ENCODE measurements around the gene REXO1.

REXO1 gene

DNA sequence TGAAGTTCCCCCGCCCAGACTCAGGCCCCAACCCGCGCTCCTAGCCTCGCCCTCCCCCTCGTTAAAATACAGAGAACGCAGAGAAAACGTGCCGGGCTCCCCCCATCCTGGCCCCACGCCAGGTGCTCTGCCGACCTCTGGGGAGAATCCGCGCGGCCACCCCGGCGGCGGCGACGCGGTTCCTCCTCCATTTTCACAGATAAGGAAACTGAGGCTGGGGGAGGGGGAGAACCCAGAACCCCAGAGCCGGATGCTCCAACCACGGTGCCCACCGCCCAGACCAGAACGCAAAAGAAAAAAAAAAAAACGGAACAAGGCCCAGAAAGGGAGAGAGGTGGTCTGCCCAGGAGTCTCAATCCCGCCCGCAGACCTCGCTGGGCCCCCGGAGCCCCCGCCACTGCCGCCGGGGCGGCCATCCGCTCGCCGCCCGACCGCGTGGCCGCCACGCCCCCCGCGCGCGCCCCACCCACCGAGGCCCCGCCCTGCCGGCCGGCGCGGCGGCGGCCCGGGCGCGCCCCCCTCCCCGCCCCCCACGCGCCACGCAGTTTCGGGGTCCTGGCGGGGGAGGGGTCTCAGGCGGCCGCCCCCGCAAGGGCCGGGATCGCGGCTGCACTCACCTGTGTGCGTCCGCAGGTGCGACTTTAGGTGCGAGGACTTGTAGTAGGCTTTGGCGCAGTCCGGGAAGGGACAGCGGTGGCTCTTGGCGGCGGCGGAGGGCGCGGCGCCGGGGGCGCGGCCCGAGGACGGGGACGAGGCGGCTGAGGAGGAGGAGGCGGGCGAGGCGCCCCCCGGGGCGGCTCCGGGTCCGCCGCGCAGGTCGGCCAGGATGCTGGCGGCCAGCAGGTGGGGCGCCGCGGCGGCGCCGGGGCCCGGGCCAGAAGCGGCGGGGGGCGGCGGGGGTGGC, 14.4 kb upstream of the REXO1 start:
- peak overlapping the region; percentile 95 for H3K4me3 ChIP-seq
- H3K27ac ChIP-seq: no peak overlapping the region; the same call in 1 of the 2 replicates
- no peaks in the 10 kb centered on the region for H3K36me3 ChIP-seq (ENCODE audit: insufficient read depth, low read length)
- H3K9ac ChIP-seq (ENCODE audit: insufficient read length): peak overlapping the region; percentile 77
- no peak for DNase-seq (ENCODE audit: low read depth, low spot score)
- TF ChIP-seq POLR2AphosphoS5 (IDR thresholded peaks at IDR 0.05; ENCODE audit: borderline replicate concordance, low read depth, low read length): no peak; the same call in 1 of the 2 replicates
- TF ChIP-seq EZH2 (IDR thresholded peaks at IDR 0.05): no peak
- TF ChIP-seq FOXP2 (optimal IDR thresholded peaks at IDR 0.05; ENCODE audit: control extremely low read depth, extremely low read length, insufficient read depth): no peak
- H3K9me3 ChIP-seq (ENCODE audit: low read depth, low read length): no peaks in the 10 kb centered on the region

DNA sequence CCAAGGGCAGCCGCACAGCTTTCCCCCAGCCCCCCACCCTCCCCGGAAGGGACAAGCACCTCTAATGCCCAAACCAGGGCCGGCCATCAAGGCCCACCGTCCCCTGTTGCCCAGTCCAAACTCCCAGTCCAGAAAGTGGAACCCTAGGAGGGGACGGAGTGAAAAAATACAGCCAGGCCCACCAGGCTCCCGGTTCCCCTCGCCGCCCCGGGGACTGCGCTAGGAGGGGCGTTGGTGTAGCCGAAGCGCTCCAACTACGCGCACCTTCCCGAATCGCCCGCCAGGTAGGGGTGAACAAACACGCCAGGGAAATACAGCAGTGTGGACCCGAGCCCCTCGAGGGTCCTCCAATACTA, 13.8 kb upstream of the REXO1 start:
- Histone ChIP-seq H3K9me3 (ENCODE audit: low read depth, low read length) (no peaks in the 10 kb centered on the region), H3K9ac (ENCODE audit: insufficient read length) (peak overlapping the region; percentile 77), H3K36me3 (ENCODE audit: insufficient read depth, low read length) (no peaks in the 10 kb centered on the region), H3K4me3 (peak overlapping the region; percentile 95), H3K27ac (no peak overlapping the region)
- TF ChIP-seq POLR2AphosphoS5 (IDR thresholded peaks at IDR 0.05; ENCODE audit: borderline replicate concordance, low read depth, low read length) (no peak), FOXP2 (optimal IDR thresholded peaks at IDR 0.05; ENCODE audit: control extremely low read depth, extremely low read length, insufficient read depth) (no peak), EZH2 (IDR thresholded peaks at IDR 0.05) (no peak)
- DNase-seq (ENCODE audit: low read depth, low spot score): no peak

- Histone ChIP-seq H3K27ac (no peak overlapping the region), H3K9me3 (ENCODE audit: low read depth, low read length) (no peaks in the 10 kb centered on the region), H3K9ac (ENCODE audit: insufficient read length) (peak overlapping the region; percentile 77), H3K36me3 (ENCODE audit: insufficient read depth, low read length) (no peaks in the 10 kb centered on the region), H3K4me3 (peak overlapping the region; percentile 95)
- TF ChIP-seq FOXP2 (optimal IDR thresholded peaks at IDR 0.05; ENCODE audit: control extremely low read depth, extremely low read length, insufficient read depth): no peak
- TF ChIP-seq POLR2AphosphoS5 (IDR thresholded peaks at IDR 0.05; ENCODE audit: borderline replicate concordance, low read depth, low read length): no peak
- no peak for TF ChIP-seq EZH2 (IDR thresholded peaks at IDR 0.05)
- no peak for DNase-seq (ENCODE audit: low read depth, low spot score)
Observed at GRCh38 chr19:1861599-1862031, 13.3 kb upstream of the REXO1 start.

DNA sequence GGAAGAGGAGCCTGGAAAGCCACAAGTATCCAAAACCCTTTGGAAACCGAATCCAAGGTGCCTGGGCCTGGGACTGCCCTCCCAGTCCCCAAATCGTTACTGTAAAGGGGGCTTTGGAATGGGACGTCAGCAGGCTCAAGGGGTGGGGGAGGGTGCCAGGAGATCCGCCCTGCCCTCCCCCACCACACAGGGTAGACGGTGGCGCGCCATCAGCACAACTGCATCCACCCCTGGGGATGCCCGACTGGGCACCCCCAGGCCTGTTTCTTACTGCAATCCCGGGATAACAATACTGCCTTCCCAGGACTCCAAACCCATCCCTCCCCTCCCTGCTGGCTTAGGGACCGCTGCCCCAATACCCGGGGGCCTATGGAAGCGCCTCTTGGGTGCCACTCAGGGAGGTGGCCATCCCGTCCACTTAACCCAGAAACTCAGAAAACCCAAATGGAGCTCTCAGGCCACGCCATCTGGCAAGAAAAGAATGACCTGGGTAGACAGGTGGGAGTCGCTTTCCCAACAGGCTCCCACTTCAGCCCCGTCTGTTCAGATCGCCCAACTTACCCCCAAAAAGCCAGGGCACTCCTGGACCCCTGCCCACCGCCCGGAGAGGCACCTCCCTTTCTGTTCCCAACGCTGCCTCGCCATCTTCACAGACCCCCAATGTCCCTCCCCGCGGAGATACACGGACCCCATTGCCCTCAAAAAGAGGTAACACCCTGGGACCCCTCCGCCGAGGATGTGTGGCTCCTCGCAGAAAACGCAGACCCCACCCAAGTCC, 12.7 kb upstream of the REXO1 start:
- H3K9ac ChIP-seq (ENCODE audit: insufficient read length): peak overlapping the region; percentile 10

DNA sequence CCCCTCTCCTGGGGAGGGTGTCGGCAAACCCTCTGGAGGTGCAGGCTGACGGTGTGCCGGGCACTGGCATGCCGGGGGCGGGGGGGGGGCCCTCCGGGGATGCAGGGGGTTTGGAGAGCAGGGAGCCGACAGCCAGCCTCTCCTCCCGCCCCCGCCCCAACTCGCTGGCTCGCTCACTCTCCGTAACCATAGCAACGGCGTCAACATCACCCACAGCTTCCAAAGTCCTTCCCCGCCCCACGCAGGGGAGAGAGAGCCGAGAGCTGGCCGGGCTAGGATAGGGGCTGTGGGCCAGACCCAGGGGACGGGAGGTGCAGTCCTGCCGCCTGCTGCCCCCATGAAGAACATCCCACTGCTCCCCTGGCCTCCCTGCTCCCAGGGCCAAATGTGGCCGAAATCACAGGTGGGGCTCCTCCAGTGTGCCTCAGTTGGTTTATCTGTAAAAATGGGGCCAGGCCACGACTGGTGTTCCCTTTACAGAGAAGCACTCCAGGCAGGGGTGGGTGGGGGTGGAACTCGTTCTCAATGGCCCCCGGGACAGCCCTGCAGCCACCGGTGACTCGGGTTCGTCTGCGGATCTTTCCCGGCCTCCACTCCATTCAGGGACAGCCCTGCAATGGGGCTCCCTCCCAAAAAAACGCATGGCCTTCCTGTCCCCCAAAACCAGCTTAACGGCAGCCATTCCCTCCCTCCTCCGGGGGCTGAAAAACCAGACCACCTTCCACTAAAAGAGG, 11.9 kb upstream of the REXO1 start:
- no peak for TF ChIP-seq EZH2 (IDR thresholded peaks at IDR 0.05)
- TF ChIP-seq FOXP2 (optimal IDR thresholded peaks at IDR 0.05; ENCODE audit: control extremely low read depth, extremely low read length, insufficient read depth): peak; percentile 7

More for the DNA sequence above, 12.7 kb upstream of the REXO1 start:
- Histone ChIP-seq H3K4me3 (peak overlapping the region; percentile 95), H3K9me3 (ENCODE audit: low read depth, low read length) (no peaks in the 10 kb centered on the region), H3K27ac (no peak overlapping the region), H3K36me3 (ENCODE audit: insufficient read depth, low read length) (no peaks in the 10 kb centered on the region)
- no peak for DNase-seq (ENCODE audit: low read depth, low spot score)
- TF ChIP-seq FOXP2 (optimal IDR thresholded peaks at IDR 0.05; ENCODE audit: control extremely low read depth, extremely low read length, insufficient read depth) (no peak), EZH2 (IDR thresholded peaks at IDR 0.05) (no peak), POLR2AphosphoS5 (IDR thresholded peaks at IDR 0.05; ENCODE audit: borderline replicate concordance, low read depth, low read length) (no peak; the same call in 1 of the 2 replicates)

GRCh38 chr19:1859331-1859781, 11.1 kb upstream of the REXO1 start:
- Histone ChIP-seq H3K9me3 (ENCODE audit: low read depth, low read length) (no peaks in the 10 kb centered on the region), H3K4me3 (peak overlapping the region; percentile 95), H3K27ac (no peak overlapping the region), H3K36me3 (ENCODE audit: insufficient read depth, low read length) (no peaks in the 10 kb centered on the region), H3K9ac (ENCODE audit: insufficient read length) (no peak overlapping the region)
- no peak for DNase-seq (ENCODE audit: low read depth, low spot score)
- TF ChIP-seq EZH2 (IDR thresholded peaks at IDR 0.05): no peak
- TF ChIP-seq FOXP2 (optimal IDR thresholded peaks at IDR 0.05; ENCODE audit: control extremely low read depth, extremely low read length, insufficient read depth): no peak
- no peak for TF ChIP-seq POLR2AphosphoS5 (IDR thresholded peaks at IDR 0.05; ENCODE audit: borderline replicate concordance, low read depth, low read length)

More for the DNA sequence above, 11.9 kb upstream of the REXO1 start:
- peak overlapping the region; percentile 10 for H3K9ac ChIP-seq (ENCODE audit: insufficient read length)
- H3K4me3 ChIP-seq: peak overlapping the region; percentile 95
- no peaks in the 10 kb centered on the region for H3K9me3 ChIP-seq (ENCODE audit: low read depth, low read length)
- no peak for DNase-seq (ENCODE audit: low read depth, low spot score)
- no peak overlapping the region for H3K27ac ChIP-seq
- H3K36me3 ChIP-seq (ENCODE audit: insufficient read depth, low read length): no peaks in the 10 kb centered on the region

GRCh38 chr19:1858412-1859081, 10.3 kb upstream of the REXO1 start:
- 0 out of 2 replicates have a peak, but pooled peaks cover 4% of the 10 kb centered on the region for H3K36me3 ChIP-seq (ENCODE audit: insufficient read depth, low read length)
- H3K9me3 ChIP-seq (ENCODE audit: low read depth, low read length): no peaks in the 10 kb centered on the region
- DNase-seq (ENCODE audit: low read depth, low spot score): no peak
- H3K4me3 ChIP-seq: no peak overlapping the region
- TF ChIP-seq EZH2 (IDR thresholded peaks at IDR 0.05): no peak
- TF ChIP-seq FOXP2 (optimal IDR thresholded peaks at IDR 0.05; ENCODE audit: control extremely low read depth, extremely low read length, insufficient read depth): no peak
- no peak; the same call in 1 of the 2 replicates for TF ChIP-seq POLR2AphosphoS5 (IDR thresholded peaks at IDR 0.05; ENCODE audit: borderline replicate concordance, low read depth, low read length)
- no peak overlapping the region for H3K27ac ChIP-seq
- no peak overlapping the region for H3K9ac ChIP-seq (ENCODE audit: insufficient read length)
